ENCODE results near the gene PJA1. TPM values are rescaled to one million over a fixed set of nuclear protein-coding genes. Genes with fewer than 3 reads are reported as not detected.

Gene PJA1
- polyA plus RNA-seq, 4 donors, result 95.0 to 117 (median 101) TPM

DNA sequence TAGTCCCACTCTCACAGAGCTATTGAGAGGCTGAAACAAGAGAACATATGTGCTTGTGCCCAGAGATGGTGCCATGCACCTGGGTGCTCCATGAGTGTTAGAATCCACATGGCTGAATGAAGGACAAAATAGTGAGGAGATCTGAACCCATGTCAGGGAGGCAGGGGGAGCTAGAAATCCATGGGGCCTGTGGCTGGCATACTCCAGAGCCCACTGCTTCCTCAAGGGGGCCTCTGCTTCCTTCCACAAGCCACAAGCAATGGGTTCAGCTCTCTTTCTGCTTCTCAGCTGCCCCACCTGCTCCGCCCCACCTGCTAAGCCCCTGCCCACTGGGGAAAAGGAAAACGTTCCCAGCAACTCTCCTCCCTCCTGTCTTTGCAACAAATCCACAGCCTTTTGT, 46.1 kb downstream of the PJA1 start:
- no peak for DNase-seq (ENCODE audit: low read depth in 4 of 4, low spot score in 3 of 4)

DNA sequence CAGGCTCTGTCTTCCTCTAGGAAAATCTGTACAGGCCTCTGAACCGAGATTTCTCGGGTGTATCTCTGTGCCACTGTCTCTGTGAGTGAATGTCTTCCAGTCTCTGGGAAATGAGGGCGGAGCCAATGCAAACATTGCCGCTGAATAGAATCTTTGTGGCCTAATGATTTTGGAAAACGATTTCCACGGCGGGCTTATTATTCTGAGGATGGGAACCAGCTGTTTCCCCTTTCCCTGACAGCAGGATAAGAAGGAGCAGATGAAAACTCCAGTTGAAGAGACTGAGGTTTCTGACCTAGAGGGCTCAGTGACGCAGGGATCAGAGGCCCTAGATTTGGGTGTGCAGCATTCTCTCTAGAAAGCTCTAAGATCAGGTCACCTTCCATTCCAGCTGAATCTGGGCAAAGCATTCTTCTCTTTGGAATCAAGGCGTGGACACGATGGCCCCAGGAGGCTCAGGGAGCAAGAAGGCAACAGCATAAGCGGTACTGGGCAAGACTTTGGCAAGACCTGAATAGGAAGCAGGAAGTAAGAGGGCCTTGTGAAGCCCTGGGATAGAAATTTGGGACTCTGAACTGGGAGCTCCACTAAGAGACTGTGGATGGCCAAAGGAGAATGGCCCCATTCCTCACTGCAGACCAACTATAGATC, 47.3 kb downstream of the PJA1 start:
- DNase-seq (ENCODE audit: low read depth in 4 of 4, low spot score in 3 of 4), result no peak

DNA sequence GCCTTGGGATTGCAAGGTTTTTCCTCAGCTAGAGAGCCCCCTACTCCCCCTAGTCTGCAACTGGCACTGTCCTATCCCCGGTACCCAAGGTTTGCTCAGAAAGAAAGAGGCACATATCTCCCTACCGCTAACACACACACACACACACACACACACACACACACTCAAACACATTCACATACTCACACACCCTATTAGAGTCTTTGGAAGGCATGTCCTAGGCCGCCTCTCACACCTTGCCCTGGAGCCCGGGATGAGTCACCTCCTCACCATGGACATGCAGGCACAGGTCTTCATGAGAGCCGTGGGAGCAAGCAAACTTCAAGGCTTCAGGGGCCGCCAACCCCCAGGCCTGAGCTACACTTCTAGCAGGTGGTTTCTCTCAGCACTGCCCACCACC, 49.2 kb downstream of the PJA1 start:
- DNase-seq (ENCODE audit: low read depth in 4 of 4, low spot score in 3 of 4), result no peak

DNA sequence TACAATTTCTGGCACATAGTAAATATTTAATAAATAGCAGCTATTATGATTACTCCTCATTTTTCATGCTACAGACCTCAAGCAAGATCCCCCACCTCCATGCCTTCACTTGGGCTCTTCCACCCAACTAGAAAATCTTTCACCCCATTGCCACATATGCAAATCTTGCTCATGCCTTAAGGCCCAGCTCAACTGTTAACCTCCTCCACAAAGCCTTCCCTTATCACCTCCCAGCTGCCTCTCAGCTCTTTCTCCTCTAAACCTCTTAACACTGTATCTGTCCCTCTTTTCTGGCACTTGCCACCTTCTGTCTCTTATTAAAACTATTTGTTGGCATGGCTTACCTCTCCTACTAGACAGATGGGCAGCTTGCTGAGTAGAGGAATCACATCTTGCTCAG, 51.5 kb downstream of the PJA1 start:
- DNase-seq (ENCODE audit: low read depth in 4 of 4, low spot score in 3 of 4), result no peak

All from right renal pelvis (tissue), 4 donors.